Muscle of back (tissue), 13 donors: ENCODE results near the gene NEUROG1. TPM values are rescaled to one million over a fixed set of nuclear protein-coding genes. Genes with fewer than 3 reads are reported as not detected.
A peak's percentile ranks its signal among the peaks of the same experiment; 100 is the strongest.

Source experiments
- DNase-seq, 3 donors: peaks; one replicate each; pipeline versions ENCODE4 v3.0.0 to v3.0.0-alpha.2; 2013
- long read RNA-seq, 9 donors: transcript quantifications; one replicate each; lab custom pipeline, GENCODE V29; 2026
- polyA plus RNA-seq, 10 donors: library from polyadenylated mRNA; unstranded; fragments of 120-200 nt; gene quantifications; one replicate each; pipeline ENCODE4 v1.2.1, GENCODE V29; 2013; ENCODE audit not compliant: insufficient read length in 10 of 10

Gene NEUROG1, protein sequence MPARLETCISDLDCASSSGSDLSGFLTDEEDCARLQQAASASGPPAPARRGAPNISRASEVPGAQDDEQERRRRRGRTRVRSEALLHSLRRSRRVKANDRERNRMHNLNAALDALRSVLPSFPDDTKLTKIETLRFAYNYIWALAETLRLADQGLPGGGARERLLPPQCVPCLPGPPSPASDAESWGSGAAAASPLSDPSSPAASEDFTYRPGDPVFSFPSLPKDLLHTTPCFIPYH
- not detected for polyA plus RNA-seq
- long read RNA-seq, donor 1 = 0 reads
- long read RNA-seq, donor 2 = 0 reads
- long read RNA-seq, donor 3 = 0 reads
- long read RNA-seq, donor 4 = 0 reads
- long read RNA-seq, donor 5 = 0 reads
- long read RNA-seq, donor 6 = 0 reads
- long read RNA-seq, donor 7 = 0 reads
- long read RNA-seq, donor 8 = 0 reads
- long read RNA-seq, donor 9 = 0 reads

DNA sequence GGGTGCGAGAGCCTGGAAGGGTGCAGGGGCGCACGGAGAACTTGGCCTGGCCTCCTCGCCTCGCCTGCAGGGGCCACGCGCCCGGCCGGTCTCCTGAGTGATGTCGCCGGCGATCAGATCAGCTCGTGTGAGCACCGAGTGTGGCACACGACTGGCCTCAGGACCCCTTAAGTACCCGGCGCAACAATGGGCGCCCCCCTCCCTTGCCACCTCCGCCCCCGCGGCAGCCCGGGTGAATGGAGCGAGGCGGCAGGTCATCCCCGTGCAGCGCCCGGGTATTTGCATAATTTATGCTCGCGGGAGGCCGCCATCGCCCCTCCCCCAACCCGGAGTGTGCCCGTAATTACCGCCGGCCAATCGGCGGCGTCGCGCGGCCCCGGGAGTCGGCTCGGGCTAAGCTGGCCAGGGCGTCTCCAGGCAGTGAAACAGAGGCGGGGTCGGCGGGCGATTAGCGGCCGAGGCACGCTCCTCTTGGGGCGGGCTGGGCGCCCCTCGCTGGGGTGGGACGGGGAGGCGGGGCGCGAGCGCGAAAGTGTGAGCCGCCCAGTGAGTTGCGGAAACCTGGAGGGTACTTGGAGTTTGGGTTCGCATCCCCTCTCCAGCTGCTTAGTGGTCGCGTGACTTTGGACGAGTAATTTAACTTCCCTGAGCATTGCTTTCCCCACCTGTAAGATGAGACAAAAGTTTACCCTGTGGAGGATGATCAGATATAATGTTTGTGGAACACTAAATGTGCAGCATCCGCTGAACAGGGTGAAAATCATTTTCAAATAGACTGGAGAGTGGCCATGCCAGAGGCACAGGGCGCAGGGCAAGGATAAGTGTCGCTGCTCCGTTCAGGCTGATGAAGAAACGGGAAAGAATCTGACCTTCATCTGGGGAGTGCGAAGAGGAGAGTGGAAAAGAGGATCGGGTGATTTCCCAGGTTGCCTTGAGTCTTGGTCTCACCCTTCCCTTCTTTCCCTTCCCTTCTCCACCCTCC is at the start of gene NEUROG1:
Gene NEUROG1 (minus strand): TSS at position 145 of the 982 bp plus-strand sequence. CDS start 274 bp downstream, outside the sequence.
- DNase-seq = no peak

DNA sequence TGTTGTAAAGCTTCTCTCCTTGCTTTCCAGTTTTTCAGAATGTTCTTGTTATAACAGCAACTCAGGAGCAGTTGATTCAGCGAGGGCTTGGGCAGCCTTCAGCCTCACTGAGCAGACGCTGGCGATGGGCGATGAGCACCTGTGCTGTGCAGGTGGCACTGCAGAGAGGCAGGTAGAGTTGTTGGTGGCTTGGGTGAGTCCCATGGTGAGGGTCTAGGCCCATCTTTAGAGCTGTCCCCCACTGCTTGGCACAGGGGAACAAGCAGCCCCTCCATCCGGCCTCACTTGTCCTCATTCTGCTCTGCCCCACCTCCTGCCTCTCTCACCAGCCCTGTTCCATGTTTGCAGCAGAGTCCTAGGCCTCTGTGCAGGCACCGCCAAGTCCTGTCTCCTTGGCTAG is 49.2 kb upstream of the NEUROG1 start:
- no peak for DNase-seq

DNA sequence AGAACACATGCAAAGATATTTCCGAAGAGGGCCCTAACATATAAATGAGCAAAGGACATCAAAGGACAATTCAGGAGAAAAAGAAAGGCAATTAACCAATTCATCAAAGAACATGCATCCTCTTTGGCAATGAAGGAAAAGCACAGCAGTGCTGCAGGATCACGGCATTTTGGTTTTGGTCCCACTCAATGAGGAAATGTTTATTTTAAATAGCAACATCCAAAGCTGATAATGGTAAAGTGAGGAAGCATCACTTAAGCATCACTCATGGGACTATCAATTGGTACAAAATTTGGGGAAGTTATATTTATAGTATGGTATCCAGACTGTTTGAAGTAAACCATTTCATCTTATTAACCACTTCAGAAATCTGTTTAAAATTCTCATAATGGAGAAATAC is 48.5 kb upstream of the NEUROG1 start:
- no peak for DNase-seq

DNA sequence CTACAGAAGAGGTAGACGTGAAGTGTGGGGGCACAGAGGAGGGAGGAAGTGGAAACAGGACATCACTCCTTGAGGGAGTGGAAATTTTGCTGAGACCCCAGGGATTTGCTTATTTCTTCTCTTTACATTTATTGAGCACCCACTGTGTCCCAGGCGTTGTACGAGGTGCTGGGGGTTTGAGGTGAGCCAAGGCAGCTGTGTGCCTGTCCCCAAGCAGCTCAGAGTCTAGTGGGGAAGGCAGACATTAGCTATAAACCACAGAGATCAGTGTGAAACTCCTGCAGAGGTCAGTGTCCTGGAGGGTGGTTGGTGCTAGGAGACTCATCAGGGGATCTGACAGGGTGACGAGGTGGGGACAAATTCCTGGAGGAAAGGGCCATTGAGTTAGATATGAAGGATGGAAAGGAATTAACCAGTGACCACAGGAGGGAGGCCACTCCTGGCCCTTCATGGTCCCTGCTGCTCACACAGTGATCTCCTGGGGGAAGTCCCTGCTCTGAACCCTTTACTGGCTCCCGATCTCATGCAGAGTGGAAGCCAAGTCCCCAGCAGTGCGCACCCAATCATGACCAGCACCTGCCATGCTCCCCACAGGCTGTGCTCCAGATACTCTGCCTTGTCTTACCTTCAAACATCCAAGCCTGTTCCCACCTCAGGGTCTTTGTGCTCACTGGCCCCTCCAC is 46.5 kb upstream of the NEUROG1 start:
- DNase-seq = no peak

DNA sequence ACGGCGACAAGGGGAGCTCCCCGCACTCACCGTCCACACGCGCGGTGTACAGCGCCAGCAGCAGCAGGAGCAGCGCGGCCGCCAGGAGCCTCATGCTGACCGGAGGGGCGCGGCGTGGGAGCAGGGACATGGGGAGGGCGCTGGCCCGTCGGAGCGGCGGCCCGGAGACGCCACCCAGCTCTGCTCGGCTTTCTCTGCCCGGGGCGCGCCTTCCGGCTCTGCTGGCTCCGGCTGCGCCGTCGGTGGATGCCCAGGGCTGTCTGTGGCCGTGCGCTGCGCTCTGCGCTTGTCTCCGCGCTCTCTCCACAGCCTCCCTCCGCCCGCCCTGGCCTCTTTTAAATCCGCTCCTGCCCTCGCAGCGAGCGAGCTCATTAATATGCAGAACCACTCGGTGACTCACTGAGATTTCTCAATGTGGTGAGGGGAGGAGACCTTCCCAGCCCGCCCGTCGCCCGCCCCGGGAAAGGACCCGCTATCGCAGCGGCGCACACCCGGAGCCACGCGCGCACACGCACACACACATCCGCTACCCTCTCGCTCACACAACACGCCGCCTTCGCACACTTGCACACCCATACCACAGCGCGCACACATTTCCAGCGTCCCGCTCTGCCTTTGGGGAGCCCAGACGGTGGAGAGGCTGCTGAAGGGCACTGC is 43.0 kb upstream of the NEUROG1 start, which contains the start of gene CXCL14:
Gene CXCL14 (minus strand): TSS at position 307 of the 657 bp plus-strand sequence. CDS start 213 bp downstream, at position 94.
- peak; percentile 34 to 79 (median 62) for DNase-seq

DNA sequence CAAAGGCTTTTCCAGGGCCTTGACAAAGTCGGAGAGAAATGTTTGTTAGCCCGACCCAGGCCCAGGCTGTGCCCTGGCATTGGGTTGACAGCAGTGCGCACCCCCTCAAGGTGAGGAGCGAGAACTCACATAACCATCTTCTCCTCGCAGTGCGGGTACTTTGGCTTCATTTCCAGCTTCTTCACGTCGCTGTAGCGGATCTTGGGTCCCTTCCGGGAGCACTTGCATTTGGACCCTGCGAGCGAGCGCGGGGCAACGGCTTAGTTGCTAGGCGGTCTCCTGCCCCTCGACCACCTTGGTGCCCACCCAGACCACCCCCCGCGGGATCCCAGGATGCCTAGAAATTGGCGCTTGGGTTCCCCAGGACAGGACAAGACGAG is 42.5 kb upstream of the NEUROG1 start:
- peak in 1 of 3 donors; percentile 34 for DNase-seq

DNA sequence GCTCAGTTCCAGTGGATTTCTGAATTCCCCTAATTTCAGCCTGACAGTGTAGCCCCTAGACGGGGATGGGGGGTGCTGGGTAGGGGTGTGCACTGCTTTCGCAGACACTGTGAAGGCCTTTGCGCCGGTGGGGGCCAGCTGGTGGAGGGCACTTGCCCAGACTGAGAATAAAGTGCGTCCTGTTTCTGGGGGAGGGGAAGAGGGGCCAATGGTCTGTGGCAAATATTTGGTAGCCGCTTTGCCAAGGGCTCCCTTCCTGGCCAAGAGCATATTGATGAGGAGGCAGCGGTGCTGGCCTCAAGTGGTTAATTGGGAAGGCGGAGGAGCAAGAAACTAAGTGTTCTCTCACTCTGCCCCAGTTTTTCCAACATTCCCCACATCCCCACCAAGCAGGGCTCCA is 41.7 kb upstream of the NEUROG1 start:
- no peak for DNase-seq

DNA sequence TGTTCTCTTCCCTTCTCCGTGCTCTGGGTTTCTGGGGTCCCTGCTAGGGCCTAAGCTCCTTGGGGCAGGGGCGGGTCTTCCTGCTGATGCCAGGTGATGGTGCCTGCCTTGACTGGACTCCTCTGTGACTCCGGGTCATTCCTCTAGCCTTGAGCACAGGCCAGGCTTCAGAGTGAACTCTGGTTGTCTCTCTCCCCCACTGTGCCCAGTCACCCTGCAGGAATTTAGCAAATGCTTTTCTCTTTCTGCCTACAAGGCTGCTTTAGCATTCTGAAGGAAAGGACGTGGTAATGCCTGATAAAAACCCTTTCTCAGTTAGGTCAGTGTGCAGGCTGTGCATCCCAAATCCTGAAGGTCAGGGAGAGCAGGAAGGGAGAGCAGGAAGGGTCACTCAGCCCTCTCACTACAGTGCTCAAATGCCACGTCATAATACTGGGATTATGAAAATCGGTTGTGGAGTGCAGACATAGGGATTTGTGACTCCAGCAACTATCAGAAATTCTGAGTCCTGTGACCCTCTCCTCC is 40.4 kb upstream of the NEUROG1 start:
- no peak for DNase-seq

DNA sequence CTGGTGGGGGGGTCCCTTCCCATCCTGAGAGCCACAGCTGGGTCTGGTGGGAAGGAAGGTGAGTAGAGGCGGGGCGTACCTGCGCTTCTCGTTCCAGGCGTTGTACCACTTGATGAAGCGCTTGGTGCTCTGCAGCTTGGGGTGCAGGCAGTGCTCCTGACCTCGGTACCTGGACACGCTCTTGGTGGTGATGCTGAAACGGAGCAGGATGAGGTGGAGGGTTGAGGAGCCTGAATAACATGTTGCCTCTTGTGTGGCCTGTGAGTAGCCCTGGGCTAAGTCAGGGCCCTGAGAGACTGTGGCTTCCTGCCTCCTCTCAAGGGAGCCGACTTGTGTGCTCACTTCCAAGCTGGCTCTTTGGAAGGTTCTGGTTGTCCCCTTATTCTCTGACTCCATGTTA is 38.7 kb upstream of the NEUROG1 start:
- no peak for DNase-seq

DNA sequence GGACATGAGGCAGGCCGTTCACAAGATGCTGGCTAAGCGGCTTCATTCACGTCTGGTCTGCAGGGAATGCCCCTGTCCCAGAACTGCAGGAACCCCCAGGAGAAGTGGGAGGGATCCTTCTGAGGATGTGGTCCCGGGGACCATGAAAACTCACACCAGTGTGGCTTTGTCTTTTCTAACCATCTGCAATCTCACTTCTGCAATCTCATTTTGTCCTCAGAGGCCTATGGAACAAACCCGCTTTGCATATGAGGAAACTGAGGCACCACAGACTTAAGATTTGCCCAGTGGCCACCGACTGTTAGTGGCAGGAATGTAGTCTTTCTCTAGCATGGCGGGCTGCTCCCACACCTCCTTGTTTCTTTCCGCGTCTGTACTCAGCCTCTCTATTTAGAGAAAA is 36.1 kb upstream of the NEUROG1 start:
- DNase-seq = no peak

DNA sequence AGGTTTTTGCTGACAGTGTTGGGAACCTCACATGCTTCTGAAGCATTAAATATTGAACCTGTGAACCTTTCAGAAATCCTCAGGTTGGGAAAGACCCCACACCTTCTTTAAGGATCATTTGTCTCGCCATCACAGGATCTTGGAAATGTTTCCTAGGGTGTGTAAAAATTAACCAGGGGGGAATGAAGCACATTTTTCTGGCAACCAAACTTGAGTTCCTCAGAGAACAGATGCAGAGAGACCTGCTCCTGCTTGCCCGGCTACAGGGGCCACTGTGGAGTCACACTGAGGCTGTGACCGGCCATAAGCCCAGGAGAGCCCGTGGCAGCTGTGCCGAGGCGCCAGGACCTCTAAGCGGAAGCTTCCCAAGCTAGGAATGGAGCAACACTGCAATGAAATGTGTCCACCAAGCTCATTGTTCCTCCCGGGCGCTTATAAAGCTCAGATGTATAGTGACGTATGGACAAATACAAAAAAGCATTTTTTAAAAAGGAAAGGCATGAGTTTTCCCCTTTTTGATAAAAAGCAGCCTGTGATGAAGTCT is 35.4 kb upstream of the NEUROG1 start:
- DNase-seq = no peak

DNA sequence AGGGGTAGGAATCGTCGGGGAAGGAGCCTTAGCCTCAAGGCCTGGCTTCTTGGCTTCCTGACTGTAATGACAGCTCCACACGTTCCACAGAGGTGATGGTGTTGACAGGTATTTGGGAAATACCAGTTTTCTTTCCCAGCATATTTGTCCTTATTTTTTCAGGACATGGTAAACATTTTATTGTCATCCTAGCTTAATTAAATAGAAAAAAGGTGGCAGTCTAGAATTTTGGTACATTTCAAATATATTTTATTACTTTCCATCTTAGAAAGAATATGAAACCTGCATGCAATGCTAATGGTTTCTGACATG is 34.6 kb upstream of the NEUROG1 start:
- no peak for DNase-seq

DNA sequence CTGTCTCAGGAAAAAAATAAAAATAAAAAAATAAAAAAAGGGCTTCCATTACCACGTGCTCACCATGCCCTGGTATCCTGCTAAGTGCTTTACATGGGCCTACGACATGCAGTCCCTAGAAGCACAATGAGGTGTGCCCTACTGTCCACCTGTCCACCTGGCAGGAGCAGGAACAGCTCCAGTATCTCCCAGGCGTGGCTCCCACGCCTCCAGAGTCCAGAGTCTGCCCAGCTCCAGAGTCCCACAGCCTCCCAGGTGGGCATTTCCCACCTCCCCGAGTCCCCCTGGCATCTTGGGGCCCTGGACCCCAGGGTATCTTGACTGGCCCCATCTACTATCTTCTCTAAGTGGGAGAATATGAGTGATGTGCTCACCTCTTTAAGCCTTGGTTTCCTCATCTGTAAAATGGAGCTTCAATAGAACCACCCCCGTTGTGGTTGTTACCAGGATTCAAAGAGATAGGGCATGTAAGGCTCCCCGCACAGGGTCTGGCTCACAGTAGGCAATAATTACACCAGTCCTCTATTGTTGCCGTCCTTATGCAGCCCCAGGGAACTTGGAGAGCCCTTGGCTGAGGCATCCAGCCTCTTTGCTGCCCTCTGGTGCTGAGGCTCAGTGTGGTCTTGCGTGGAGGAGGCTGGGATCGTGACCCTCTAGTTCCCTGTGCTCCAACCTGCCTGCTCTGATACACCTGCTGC is 34.1 kb upstream of the NEUROG1 start:
- no peak for DNase-seq

DNA sequence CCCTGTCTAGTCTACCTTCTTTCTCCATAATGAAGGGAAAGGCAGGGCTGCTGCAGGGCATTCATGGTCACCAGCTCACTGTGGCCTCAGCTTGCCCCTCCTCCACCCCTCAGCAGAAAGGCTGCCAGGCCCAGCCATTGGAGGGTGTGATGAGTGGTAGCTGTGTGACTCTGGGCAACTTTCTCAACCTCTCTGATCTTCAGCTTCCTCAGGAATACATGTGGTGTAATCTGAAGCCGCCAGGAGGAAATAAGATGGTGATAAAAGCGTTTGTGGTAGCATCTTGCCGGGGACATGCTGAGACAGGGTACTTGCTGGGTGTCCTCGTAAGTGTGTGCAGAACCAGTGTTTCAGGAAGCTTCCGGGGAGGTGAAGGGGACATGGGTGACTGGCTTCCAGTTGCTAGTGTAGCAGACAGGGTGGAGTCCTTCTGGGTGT is 33.2 kb upstream of the NEUROG1 start:
- no peak for DNase-seq

DNA sequence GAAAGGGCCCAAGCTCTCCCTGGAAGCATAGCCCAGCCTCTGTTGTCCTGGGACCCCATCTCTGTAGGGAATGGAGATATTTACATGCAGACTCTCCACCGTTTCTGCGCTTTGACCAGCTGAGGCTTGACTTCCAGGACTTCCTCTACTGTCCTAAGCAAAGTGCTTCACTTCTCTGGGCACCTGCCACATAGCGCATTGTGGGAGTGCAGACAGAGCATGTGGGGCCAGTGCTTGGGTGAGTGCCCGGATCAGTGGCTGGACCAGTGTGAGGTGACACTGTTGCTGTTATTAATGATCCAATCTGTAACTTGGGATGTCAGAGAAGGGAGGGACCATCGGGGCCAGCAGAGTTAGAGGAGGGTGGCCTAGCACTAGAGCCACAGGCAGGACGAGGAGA is 32.5 kb upstream of the NEUROG1 start:
- DNase-seq = no peak

DNA sequence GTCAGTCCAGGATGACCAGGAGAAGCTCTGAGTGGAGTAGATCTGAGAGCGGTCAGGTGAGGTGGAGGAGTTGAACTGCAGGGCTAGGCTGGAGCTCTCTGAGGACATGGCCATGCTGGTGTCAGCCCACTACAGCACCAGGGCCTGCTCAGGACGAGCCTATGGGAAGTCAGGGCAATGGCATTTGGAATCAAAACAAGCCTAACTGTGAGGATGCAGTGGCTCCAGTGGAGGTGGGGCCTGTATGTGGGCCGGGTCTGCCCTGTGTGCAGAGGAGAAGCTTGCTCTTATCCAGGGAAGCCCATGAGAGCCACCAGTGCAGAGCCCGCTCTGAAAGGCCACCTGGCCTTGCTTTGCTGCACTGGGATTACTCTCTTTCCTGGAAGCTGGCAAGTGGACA is 31.9 kb upstream of the NEUROG1 start:
- no peak for DNase-seq

DNA sequence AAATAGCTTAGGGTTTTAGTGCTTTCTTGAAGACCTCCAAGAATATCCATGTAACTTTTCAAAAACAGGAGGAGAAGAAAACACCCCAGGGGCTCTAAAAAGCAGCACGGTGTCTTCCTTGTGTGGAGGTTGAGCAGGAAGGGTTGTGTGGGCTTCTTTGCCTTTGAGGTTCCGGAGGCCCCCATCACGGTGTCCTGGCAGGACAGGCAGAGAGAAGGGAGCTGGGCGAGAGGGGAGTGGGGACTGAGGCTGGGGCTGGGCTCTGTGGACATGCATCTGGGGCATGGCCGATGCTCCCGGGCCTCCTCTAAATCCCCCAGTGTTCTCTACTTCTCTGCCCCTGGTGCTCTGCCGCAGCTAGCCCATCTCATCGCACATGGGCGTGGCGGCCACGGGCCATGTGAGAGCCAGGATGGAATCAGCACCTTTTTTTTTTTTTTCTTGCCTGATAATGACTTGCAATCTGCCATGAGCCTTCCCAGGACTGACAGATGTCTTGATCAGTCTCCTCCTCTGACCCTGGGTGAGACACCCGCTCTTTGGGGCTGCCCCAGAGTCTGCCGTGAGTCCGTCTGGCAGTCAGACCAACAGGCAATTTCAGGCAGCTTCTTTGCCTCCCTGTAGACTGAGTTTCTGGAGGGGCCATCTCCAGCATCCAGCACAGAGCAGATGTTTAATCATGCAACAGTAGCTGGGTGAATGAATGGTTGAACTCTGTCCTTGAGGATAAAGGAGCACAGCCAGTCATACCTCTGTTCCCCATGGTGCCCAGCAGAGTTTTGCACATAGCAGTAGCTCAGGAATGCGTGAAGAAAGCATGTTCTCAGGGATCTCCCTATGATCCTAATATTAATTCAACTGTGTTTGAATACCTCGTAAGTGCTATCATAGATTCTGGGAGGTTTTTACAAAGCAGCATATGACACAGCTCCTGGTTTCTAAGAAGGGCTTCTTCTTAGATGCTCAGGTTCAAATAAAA is 30.9 kb upstream of the NEUROG1 start:
- DNase-seq = no peak

DNA sequence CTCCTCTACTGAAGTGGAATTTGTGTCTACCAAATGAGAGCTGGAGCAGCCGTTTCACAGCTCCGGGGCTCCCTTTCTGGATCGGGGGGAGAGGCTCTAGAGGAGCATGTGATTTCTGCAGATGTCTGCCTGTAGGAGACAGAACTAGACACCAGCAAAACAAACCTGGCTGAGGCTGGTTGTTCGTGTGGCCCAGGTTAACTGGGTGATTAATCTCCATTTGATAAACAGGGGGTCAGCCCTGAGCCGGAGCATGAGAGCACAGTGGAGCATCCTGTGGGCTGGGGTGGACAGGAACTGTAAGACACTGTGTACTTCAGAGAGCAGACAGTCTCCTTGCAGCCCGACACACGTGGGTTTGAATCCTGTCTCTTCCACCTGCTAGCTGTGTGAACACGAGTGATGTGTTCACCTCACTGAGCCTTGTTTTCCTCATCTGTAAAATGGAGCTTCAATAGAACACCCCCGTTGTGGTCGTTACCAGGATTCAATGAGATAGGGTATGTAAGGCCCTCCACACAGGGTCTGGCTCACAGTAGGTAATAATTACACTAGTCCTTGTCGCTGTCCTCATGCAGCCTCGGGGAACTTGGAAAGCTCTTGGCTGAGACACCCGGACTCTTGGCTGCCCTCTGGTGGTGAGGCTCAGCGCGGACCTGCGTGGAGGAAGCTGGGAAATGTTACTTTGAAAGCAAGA is 30.1 kb upstream of the NEUROG1 start:
- peak in 1 of 3 donors; percentile 61 for DNase-seq
